Endothelial cell of umbilical vein (primary cell): ENCODE data around the gene ZNF774.

ENCODE experiments used
- EZH2 ChIP-seq: IDR thresholded peaks from 2 replicates; pipeline ENCODE4 v1.6.1; 2012; ENCODE audit warnings: borderline replicate concordance, low read depth, mild to moderate bottlenecking, moderate library complexity, low read length, inconsistent platforms; ENCODE audit not compliant: severe bottlenecking
- POLR2A ChIP-seq: IDR thresholded peaks from 2 replicates; pipeline ENCODE4 v1.6.1; 2012; ENCODE audit warnings: low read depth, mild to moderate bottlenecking, control low read depth, low read length
- TF ChIP-seq, protein P1 (sequence below), 2 donors: IDR thresholded peaks; 1 replicate in 1 of 2; 2 replicates in 1 of 2; pipeline ENCODE4 v1.5.1; 2011; ENCODE audit warnings: low read length in 2 of 2, mild to moderate bottlenecking in 2 of 2, moderate library complexity in 2 of 2, control low read depth in 1 of 2, inconsistent platforms in 1 of 2, low read depth in 1 of 2; ENCODE audit not compliant: insufficient read depth in 1 of 2; ENCODE audit errors: extremely low read depth in 1 of 2

DNA sequence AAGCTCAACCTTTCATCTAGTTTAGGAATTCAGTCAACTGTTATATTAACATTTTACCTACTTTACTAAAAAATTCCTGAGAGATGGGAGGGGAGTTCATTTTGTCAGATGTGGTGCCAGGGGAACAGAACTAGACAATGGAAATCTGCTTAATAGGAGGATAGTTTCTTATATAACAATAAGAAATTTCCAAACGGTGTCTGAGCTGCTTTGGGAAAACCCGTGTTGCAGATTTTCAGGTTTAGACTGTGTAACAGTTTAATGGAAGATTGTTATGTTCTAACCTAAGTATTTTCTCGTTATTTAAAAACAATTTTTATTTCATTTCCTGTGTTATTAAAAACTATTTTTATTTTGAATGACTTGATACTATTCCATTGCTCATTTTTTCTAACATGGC is 55.3 kb downstream of the ZNF774 start:
- TF ChIP-seq, protein P1, sequence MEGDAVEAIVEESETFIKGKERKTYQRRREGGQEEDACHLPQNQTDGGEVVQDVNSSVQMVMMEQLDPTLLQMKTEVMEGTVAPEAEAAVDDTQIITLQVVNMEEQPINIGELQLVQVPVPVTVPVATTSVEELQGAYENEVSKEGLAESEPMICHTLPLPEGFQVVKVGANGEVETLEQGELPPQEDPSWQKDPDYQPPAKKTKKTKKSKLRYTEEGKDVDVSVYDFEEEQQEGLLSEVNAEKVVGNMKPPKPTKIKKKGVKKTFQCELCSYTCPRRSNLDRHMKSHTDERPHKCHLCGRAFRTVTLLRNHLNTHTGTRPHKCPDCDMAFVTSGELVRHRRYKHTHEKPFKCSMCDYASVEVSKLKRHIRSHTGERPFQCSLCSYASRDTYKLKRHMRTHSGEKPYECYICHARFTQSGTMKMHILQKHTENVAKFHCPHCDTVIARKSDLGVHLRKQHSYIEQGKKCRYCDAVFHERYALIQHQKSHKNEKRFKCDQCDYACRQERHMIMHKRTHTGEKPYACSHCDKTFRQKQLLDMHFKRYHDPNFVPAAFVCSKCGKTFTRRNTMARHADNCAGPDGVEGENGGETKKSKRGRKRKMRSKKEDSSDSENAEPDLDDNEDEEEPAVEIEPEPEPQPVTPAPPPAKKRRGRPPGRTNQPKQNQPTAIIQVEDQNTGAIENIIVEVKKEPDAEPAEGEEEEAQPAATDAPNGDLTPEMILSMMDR (IDR thresholded peaks at IDR 0.05; ENCODE audit: extremely low read depth in 1 of 2, insufficient read depth in 1 of 2, low read depth in 1 of 2, low read length in 2 of 2), result no peak
- TF ChIP-seq POLR2A (no peak), EZH2 (no peak)
